Measurements from ENCODE around the gene DOCK9.

- TF ChIP-seq CTCF (IDR thresholded peaks at IDR 0.05; ENCODE audit: low read length) = no peak
- no peak for TF ChIP-seq EZH2 (optimal IDR thresholded peaks at IDR 0.05; ENCODE audit: low read depth, low read length)
These were observed 5.3 kb upstream of the DOCK9 start for GRCh38 chr13:98983182-98983581.
